WI38 (cell line): ENCODE data around the gene LHPP.

Experiments used
- H3K4me3 ChIP-seq: 2 replicates; pipeline ENCODE4 v1.5.1; 2011; ENCODE audit warnings: low read depth, mild to moderate bottlenecking, control low read depth, low read length
- TF ChIP-seq, protein P1 (sequence below): IDR thresholded peaks from 2 replicates; pipeline ENCODE4 v1.5.1; 2012; ENCODE audit warnings: low read depth, mild to moderate bottlenecking, control low read depth, low read length

The LHPP gene

DNA sequence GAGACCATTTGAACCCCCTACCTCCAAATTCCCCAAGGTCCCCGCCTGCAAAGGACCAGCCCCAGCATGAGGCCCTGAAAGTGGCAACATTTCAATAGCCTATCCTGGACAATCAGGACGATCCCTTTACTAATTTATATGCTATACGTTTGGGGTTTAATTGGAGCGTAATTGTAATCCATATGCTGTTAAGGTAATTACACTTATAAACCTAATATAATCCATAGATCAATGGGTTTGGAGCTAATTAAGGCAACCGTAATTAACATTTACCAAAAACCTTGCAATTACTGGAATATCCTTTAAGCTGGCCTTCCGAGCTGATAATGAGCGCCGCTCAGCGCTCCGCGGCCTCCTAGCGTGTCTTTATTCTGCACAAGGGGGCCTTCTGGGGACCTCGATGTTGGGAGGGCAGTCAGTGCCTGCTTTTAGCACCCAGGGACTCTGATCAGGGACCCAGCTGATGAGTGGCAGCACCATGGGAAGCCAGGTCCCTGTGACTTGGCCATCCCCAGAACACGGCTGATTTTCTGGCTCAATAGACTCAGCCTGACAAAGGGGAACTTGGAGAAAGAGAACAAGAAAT lies 91.2 kb downstream of the LHPP start:
- TF ChIP-seq, protein P1, sequence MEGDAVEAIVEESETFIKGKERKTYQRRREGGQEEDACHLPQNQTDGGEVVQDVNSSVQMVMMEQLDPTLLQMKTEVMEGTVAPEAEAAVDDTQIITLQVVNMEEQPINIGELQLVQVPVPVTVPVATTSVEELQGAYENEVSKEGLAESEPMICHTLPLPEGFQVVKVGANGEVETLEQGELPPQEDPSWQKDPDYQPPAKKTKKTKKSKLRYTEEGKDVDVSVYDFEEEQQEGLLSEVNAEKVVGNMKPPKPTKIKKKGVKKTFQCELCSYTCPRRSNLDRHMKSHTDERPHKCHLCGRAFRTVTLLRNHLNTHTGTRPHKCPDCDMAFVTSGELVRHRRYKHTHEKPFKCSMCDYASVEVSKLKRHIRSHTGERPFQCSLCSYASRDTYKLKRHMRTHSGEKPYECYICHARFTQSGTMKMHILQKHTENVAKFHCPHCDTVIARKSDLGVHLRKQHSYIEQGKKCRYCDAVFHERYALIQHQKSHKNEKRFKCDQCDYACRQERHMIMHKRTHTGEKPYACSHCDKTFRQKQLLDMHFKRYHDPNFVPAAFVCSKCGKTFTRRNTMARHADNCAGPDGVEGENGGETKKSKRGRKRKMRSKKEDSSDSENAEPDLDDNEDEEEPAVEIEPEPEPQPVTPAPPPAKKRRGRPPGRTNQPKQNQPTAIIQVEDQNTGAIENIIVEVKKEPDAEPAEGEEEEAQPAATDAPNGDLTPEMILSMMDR = no peak
- H3K4me3 ChIP-seq = no peak overlapping the region

DNA sequence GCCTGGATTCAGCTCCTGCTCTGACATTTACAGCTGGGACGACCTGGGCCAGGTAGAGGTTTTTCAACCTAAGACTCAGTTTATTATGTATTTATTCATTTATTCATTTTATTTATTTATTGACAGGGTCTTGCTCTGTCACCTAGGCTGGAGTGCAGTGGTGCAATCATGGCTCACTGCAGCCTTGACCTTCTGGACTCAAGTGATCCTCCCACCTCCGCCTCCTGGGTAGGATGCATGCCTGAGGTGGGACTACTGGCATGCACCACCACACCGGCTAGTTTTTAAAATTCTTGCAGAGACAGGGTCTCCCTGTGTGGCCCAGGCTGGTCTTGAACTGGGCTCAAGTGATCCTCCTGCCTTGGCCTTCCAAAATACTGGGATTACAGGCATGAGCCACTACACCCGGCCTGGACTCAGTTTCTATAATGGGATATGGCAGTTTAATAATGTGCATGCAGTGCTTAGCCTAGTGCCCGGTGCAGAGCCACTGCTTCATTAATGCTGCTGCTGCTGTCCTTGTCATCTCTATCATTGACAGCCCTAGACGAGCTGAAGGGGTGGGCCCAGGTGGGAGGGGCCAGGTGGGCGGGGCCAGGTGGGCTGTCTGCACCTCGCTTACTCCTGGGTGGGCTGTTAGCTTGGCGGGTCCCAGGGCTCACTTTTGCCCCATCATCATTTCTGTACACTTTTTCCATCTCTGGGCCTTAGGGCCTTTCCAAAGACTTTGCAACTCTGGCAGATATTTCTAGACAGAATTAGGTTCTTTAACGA lies 92.6 kb downstream of the LHPP start:
- no peak overlapping the region for H3K4me3 ChIP-seq
- TF ChIP-seq, protein P1 = no peak

DNA sequence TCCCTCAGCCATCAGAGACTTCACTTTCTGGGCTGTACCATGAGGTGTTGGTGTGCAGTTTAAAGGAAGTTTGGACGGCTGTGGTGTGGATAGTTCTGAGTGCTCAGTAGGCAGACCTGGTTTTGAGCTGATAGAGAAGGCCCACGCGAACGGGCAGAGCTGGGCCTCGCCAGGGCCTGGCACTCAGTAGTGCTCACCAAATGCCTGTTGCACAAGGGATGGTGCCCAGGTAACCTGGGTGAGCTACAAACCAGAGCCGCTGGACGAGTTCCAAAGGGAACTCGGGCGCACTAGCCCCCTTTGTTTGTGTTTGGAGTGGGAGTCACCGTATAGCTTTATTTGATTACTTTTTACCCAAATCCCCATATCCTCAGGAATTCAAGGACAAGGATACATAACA lies 95.5 kb downstream of the LHPP start:
- no peak overlapping the region for H3K4me3 ChIP-seq
- TF ChIP-seq, protein P1 = no peak

DNA sequence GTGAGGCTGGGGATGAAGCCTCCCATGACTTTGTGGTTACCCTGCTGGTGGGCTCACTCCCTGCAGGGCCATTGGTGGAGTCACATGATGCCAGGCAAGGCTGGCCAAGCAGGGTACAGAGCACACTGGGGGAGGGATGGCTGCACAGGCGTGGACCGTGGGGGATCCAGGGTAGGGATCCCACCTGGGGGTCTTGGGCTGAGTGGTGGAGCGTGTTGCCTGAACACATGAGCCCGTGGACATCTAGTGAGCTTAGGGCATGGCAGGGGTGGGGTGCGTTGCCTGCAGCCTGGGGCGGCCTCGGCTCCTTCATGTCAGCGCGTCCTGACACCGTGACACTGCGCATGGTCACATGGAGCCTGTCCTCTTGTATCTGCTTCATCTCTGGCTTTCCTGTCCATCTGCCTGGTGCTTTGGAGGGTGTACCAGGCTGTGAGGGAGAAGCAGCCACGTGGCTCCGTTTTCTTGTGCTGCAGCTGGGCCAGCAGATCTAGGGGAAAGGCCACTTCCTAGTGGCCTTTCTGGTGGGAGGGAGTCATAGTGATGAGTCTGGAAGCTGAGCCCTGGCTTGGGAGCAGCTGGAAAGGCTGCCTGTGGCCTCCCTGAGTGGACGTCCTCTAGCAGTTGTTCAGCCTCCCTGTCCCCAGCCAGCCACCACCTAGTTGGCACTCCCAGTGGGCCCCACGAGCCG lies 96.2 kb downstream of the LHPP start:
- no peak overlapping the region for H3K4me3 ChIP-seq
- TF ChIP-seq, protein P1 = no peak

DNA sequence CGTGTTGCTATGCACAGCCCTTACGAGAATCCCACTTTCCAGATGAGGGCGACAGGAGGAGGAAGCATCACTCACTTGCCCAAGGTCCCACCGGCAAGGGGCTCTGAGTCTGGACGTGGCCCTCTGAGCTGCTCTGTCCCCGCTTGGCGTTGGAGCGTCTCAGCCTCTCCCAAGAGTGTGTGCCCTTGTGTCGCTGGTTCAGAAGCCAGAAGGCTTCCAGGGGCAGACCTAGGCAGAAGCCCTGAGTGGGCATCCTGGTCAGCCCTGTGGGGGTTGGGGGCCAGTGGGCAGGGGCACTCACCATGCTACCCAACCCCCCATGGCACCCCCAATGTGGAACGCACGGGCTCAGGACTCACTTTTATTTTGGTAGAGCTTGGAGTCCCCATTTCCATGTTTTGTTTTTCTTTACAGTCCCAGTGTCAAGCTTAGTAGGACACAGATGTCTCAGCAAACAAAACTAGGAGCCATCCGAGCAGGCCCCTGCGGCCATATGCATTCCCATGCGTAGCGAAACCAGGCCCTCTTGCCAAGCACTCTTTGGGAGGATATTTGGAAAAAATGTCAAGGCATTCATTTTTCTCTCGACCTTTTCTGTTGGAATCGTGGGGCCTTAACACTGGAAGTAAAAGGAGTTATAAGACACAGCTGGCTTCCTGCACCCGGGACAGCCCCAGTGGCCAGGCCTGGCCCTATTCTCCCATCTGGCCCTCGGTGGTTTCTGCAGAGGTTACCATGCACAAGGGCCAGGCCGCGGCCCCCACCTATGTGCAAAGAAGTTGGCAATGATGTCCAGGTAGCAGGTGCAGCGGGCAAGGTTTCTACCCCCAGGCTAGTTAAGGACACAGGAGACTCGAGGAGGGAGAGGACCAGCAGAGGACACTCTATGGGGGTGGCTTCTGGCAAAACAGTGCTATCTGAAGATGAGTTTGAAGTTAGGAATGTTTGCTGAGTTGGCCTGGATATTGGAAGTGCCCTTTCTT lies 97.0 kb downstream of the LHPP start:
- TF ChIP-seq, protein P1 = no peak
- H3K4me3 ChIP-seq = no peak overlapping the region

DNA sequence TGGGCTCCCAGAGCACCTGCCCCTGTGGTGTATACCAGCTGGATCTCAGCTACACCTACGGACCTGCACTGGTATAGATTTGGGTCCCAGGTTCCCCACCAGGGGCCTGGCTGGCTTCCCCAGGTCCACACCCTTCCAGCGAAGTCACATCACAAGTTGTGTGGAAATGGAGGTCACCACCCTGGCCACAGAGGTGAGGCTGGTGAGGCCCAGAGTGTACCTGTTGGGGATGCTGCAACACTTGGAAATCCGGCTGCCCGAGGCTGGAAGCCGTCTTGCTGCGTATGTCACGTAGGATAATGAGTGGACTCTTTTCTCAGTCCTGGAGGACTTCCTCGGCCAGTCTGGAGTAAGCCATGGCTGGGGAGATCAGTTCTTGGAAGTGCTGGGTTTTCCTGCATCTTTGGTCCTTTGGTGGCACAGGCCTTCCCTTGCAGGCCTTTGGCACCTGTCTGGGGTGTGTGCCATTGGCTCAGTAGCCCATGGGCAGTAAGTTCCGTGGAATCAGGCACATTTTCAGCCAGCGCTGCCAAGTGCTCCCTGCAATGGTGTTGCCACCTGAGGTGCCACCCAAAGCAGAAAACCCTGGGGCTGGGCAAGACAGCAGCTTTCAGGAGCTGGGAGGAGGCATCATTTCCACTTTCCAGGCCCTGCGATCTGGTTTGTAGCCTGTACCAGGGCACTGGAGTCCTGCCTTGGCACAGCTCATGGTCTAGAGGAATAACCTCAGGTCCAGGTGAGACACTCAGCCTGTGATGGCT lies 97.9 kb downstream of the LHPP start:
- TF ChIP-seq, protein P1 = no peak
- H3K4me3 ChIP-seq = no peak overlapping the region
